Activated CD4-positive, alpha-beta T cell treated with anti-CD3 and anti-CD28 coated beads, Interleukin-2, amount 10 ng/mL, durations not matched to agents 7 days and 5 days (primary cell): ENCODE results near the gene ETV6. TPM values are rescaled to one million over a fixed set of nuclear protein-coding genes. Genes with fewer than 3 reads are reported as not detected.

Experiments used
- CTCF ChIA-PET: fragments of 350-600 bp; sonication (Branson Sonifier 250); formaldehyde crosslinking; loops from one replicate; lab custom pipeline; 2021; ENCODE audit warnings: antibody characterized with exemption; lab: Charles Lee
- POLR2A ChIA-PET: fragments of 350-600 bp; sonication (Branson Sonifier 250); formaldehyde crosslinking; loops from one replicate; lab custom pipeline; 2021; ENCODE audit warnings: antibody characterized with exemption; lab: Charles Lee
- DNase-seq: peaks from one replicate; pipeline ENCODE4 v3.0.0-alpha.2; 2020
- H3K27ac Mint-ChIP-seq: one replicate; pipeline ENCODE4 v1.8.0; 2021; ENCODE audit warnings: mild to moderate bottlenecking, moderate library complexity, mixed read lengths
- H3K27me3 Mint-ChIP-seq: one replicate; pipeline ENCODE4 v1.8.0; 2021; ENCODE audit warnings: mixed read lengths
- H3K36me3 Mint-ChIP-seq: one replicate; pipeline ENCODE4 v1.8.0; 2021; ENCODE audit warnings: low read depth, mixed read lengths
- H3K4me1 Mint-ChIP-seq: one replicate; pipeline ENCODE4 v1.8.0; 2021; ENCODE audit warnings: mixed read lengths
- H3K4me3 Mint-ChIP-seq: one replicate; pipeline ENCODE4 v1.8.0; 2021; ENCODE audit warnings: mild to moderate bottlenecking, moderate library complexity, mixed read lengths
- H3K9me3 Mint-ChIP-seq: one replicate; pipeline ENCODE4 v1.8.0; 2021; ENCODE audit warnings: mixed read lengths
- total RNA-seq, 2 experiments: library from RNA; stranded (reverse); gene quantifications; one replicate each; pipeline ENCODE4 v1.2.3, GENCODE V29; 2021

ETV6 gene
- total RNA-seq, 2 experiments from 2014 or later: 34.2 to 36.6 TPM

DNA sequence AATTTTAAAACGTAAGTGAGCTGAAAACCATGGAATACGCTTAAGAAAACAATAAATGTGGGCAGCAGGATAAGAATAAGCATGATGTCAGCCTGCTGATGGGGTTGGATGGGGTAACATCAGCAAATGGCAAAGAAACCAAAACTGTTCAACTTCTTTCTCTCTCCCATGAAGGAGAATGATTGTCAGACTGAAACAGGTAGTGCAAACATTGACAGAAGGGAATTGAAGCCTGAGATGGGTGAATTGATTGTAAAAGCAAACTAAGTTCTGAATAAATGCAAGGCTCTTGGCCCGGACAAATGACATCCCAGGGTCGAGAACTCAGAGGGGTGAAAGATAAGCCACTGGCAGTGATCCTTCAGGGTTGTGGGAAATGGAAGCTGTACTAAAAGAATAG lies 182.6 kb downstream of the ETV6 start:
- Mint-ChIP-seq H3K4me3 (no peak overlapping the region), H3K36me3 (peaks cover 15% of the 10 kb centered on the region), H3K4me1 (peaks cover 26% of the 10 kb centered on the region), H3K9me3 (no peaks in the 10 kb centered on the region), H3K27ac (no peak overlapping the region), H3K27me3 (no peaks in the 10 kb centered on the region)
- ChIA-PET POLR2A (no interaction called here), CTCF (interaction anchor here (0.7 to 1.1 kb wide), 2 partner anchors 9 to 201 kb away, joined by 3 read pairs; no protein-coding TSS in a partner anchor)
- no peak for DNase-seq

GRCh38 chr12:11833174-11833895 lies 183.9 kb downstream of the ETV6 start:
- H3K27ac Mint-ChIP-seq: no peak overlapping the region
- H3K4me1 Mint-ChIP-seq: peaks cover 25% of the 10 kb centered on the region

DNA sequence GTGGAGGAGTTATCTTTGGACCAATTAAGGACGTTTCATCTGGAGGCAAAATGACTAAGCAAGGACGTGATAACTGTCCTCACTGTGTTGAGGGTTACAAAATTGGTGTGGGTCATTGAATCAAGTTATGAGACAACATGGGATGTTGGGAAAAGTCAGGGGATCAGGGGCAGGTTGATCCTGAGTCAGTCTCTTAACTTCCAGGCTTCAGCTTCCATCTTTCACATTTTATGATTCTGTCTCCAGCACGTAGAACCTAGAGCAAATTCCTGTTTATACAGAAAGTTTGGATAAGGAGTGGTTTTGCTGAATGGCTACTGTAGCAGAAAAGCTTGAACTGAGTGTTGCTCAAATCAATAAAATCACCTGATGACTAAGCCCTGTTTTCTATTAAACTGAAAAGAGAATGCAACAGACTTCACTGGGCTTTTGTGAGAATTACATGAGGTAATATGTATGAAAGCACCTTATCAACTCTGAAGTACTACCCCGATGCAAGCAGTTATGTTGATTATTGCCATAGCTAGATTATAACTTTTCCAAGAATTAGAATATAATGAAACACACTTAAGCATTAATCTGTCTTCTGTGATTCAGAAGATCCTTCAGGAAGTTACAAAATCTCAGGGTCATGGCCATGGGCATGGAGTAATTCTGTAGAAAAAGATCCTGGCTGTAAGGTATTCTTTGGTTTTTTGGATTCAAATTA lies 184.8 kb downstream of the ETV6 start:
- ChIA-PET CTCF (no interaction called here), POLR2A (no interaction called here)
- no peak overlapping the region for H3K27ac Mint-ChIP-seq
- H3K4me1 Mint-ChIP-seq: peaks cover 25% of the 10 kb centered on the region
- H3K27me3 Mint-ChIP-seq: no peaks in the 10 kb centered on the region
- no peak overlapping the region for H3K4me3 Mint-ChIP-seq
- no peaks in the 10 kb centered on the region for H3K9me3 Mint-ChIP-seq
- H3K36me3 Mint-ChIP-seq: peaks cover 25% of the 10 kb centered on the region
- no peak for DNase-seq

More at GRCh38 chr12:11833174-11833895, 183.9 kb downstream of the ETV6 start:
- H3K36me3 Mint-ChIP-seq: peaks cover 18% of the 10 kb centered on the region
- no peaks in the 10 kb centered on the region for H3K27me3 Mint-ChIP-seq
- H3K9me3 Mint-ChIP-seq: no peaks in the 10 kb centered on the region
- DNase-seq: no peak
- CTCF ChIA-PET: interaction anchor here (1.1 kb wide), 1 partner anchor 199 kb away, joined by 3 read pairs; no protein-coding TSS in a partner anchor
- no peak overlapping the region for H3K4me3 Mint-ChIP-seq
- POLR2A ChIA-PET: no interaction called here

DNA sequence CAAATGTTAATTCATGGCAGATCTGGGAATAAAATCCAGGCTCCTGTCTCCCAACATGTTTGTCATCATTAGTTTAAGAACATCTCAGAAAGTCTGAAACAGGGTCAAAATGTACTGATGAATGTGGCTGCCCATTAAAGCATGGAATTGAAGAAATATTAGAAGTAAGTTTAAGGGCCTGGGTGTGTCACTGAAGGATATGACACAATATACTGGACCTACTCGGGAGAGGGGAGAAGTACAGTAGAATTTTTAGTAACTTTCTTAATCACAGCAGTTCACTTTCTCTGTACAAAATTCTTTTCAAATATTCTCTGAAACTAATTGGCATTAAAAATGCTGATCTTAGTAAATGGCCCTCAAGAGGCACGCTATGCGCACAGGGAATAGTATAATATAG lies 185.5 kb downstream of the ETV6 start:
- Mint-ChIP-seq H3K9me3 (no peaks in the 10 kb centered on the region), H3K36me3 (peaks cover 30% of the 10 kb centered on the region), H3K27me3 (no peaks in the 10 kb centered on the region), H3K27ac (no peak overlapping the region), H3K4me3 (no peak overlapping the region), H3K4me1 (peaks cover 25% of the 10 kb centered on the region)
- ChIA-PET POLR2A (no interaction called here), CTCF (no interaction called here)
- no peak for DNase-seq

DNA sequence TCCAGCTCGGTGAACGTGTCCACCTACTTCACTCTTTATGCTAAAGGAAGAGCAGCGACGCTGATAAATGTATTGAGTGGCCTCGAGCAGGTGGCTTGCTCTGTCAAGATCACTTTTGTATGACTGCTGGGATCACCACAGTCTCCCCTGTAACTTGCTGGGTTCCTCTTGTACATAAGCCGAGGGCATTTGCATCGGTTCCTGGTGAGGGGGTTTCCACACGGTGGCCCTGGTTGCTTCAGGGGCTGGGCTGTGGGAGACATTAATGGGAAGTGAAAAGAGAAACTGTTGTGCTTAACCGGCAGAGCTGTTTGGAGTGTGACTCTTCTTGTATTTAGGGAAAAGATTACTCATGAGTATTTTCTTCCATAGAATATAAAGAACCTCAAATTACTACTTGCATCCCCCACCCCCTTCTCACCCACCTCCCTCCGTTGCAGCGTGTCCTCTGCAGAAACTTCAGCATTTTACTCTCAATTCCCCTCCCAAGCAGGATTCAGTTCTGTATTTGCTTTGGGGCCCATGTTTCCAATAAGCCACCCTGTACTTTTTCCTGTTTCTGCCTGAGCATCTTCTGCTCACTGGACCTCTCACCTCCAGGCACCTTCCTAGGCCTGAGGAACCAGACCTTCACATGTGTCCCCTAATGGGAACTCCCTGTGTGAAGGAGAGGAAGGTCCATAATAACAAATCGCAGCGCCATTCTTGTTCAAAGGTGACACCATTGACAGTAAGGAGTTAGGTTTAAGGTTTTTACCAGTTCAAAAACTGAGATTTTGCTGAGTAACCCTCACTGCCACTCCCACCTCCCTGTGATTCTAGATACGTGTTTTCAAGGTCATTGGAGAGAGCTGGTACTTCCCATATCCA lies 187.0 kb downstream of the ETV6 start:
- ChIA-PET CTCF (interaction anchor here (1.0 kb wide), 1 partner anchor 19 kb away, joined by 3 read pairs; no protein-coding TSS in a partner anchor), POLR2A (no interaction called here)
- peaks cover 44% of the 10 kb centered on the region for H3K36me3 Mint-ChIP-seq
- peak overlapping the region; percentile 16 for H3K4me3 Mint-ChIP-seq
- H3K27me3 Mint-ChIP-seq: no peaks in the 10 kb centered on the region
- peak overlapping the region; percentile 66 for H3K27ac Mint-ChIP-seq
- H3K4me1 Mint-ChIP-seq: peaks cover 25% of the 10 kb centered on the region
- H3K9me3 Mint-ChIP-seq: no peaks in the 10 kb centered on the region
- peak; percentile 21 for DNase-seq

DNA sequence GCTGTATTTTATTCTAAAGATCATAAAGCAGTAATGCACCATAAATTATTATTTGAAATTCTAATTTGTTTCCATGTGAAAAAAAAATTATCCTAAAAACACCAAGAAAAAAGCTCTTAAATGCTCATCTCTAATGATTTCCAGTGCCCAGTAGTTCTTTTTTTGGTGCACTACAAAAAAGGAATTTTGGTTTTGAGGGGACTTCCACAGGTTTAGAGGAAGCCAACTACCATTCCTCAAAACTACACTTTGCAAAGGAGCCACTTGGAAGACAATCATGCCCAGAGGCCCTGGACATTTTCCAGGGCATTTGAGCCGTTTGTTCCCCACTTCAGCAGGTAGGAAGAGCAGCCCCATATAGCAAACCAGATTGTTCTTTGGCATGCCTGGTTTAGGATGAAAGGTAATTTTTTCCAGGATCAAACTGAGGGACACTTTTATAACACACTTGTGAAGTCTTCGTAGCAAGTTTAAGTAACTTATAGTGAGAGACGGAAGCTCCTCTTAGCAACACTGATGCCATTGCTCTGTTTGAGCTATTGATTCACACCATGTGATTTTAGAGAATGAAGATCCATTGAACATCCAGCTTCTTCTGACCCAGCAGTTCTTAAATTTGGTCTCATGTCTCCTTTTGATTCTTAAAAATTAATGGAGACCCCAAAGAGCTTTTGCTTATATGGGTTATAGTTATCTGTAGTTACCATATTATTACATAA lies 187.9 kb downstream of the ETV6 start:
- Mint-ChIP-seq H3K27me3 (no peaks in the 10 kb centered on the region), H3K4me3 (no peak overlapping the region), H3K9me3 (no peaks in the 10 kb centered on the region), H3K27ac (no peak overlapping the region), H3K36me3 (peaks cover 43% of the 10 kb centered on the region), H3K4me1 (peaks cover 20% of the 10 kb centered on the region)
- CTCF ChIA-PET: interaction anchor here (1.0 kb wide), 1 partner anchor 18 kb away, joined by 3 read pairs; no protein-coding TSS in a partner anchor
- POLR2A ChIA-PET: no interaction called here
- DNase-seq: no peak

DNA sequence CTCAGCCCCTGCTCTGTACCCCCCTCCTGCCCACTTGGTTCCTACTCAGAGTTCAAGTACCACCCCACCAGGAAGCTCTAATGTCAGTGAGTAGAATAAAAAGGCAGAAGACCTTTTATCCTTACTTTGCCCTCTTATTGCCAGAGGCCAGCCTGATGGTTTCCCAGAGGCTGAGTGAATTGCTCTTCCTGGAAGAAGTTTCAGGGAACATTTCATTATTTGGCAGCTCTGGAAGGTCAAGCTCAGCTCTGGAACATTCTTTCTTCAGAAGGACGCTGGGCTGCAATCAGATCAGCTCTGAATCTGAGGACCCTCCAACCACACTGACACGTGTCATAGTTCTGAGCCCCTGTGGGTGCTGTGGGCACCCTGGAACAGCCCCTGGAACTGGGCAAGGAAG lies 188.9 kb downstream of the ETV6 start:
- Mint-ChIP-seq H3K4me3 (no peak overlapping the region), H3K4me1 (peaks cover 18% of the 10 kb centered on the region), H3K9me3 (no peaks in the 10 kb centered on the region), H3K27ac (no peak overlapping the region), H3K27me3 (no peaks in the 10 kb centered on the region), H3K36me3 (peaks cover 46% of the 10 kb centered on the region)
- no peak for DNase-seq
- CTCF ChIA-PET: no interaction called here
- POLR2A ChIA-PET: no interaction called here

- no peaks in the 10 kb centered on the region for H3K9me3 Mint-ChIP-seq
- H3K4me1 Mint-ChIP-seq: peaks cover 15% of the 10 kb centered on the region
- CTCF ChIA-PET: interaction anchor here (1.4 kb wide), 1 partner anchor 15 kb away, joined by 4 read pairs; no protein-coding TSS in a partner anchor
- no peak for DNase-seq
- H3K36me3 Mint-ChIP-seq: peaks cover 50% of the 10 kb centered on the region
- H3K27ac Mint-ChIP-seq: no peak overlapping the region
- H3K27me3 Mint-ChIP-seq: no peaks in the 10 kb centered on the region
- POLR2A ChIA-PET: no interaction called here
- H3K4me3 Mint-ChIP-seq: no peak overlapping the region
Measured at GRCh38 chr12:11839091-11839641, 189.7 kb downstream of the ETV6 start.

- Mint-ChIP-seq H3K27me3 (no peaks in the 10 kb centered on the region), H3K4me3 (no peak overlapping the region), H3K27ac (no peak overlapping the region), H3K4me1 (peaks cover 15% of the 10 kb centered on the region), H3K9me3 (no peaks in the 10 kb centered on the region), H3K36me3 (peaks cover 55% of the 10 kb centered on the region)
- no peak for DNase-seq
- ChIA-PET CTCF (interaction anchor here (1.4 kb wide), 1 partner anchor 14 kb away, joined by 4 read pairs; no protein-coding TSS in a partner anchor), POLR2A (no interaction called here)
Measured at GRCh38 chr12:11840366-11840765, 190.9 kb downstream of the ETV6 start.

DNA sequence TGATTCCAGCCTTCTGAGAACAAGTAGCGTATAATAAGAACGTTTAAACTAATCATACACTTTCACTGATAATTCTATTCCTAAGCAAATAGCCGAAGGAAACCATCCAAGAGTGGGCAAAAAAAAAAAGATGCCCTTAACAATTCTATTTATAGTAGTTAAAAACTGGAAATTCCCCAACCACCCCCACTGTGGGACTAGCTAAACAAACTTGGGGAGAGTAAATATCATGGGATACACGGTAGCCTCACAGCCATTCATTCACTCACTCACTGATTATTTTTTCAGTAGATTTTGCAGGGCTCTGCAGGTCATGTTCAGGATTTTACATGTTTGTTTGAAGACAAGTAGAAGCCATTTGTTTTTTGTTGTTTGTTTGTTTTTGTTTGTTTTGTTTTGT lies 197.0 kb downstream of the ETV6 start:
- CTCF ChIA-PET: interaction anchor here (0.6 kb wide), 1 partner anchor 36 kb away, joined by 3 read pairs; no protein-coding TSS in a partner anchor
- POLR2A ChIA-PET: no interaction called here
- peaks cover under 1% of the 10 kb centered on the region for H3K4me1 Mint-ChIP-seq
- no peaks in the 10 kb centered on the region for H3K27me3 Mint-ChIP-seq
- no peak overlapping the region for H3K4me3 Mint-ChIP-seq
- peaks cover 51% of the 10 kb centered on the region for H3K36me3 Mint-ChIP-seq
- no peaks in the 10 kb centered on the region for H3K9me3 Mint-ChIP-seq
- no peak for DNase-seq
- no peak overlapping the region for H3K27ac Mint-ChIP-seq

DNA sequence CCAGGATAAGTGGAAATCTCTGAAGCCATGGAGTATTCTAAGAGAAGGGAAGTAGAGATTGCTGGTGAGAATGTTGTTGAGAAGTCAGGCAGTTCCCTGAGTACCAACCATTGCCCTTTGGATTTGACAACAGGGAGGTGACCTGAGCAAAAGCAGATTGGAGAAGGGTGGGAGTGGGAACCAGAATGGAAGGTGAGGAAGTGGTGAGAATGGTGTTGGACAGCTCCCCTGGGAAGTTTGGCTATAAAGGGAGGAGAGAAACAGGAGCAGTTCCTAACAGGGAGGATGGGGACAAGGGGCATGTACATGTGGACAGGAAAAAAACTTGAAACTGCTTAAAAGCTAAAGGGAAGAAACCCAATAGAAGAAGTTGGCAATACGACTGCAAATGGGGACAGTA lies 198.1 kb downstream of the ETV6 start:
- CTCF ChIA-PET: no interaction called here
- POLR2A ChIA-PET: no interaction called here
- DNase-seq: no peak
- Mint-ChIP-seq H3K27ac (no peak overlapping the region), H3K4me1 (peaks cover 1% of the 10 kb centered on the region), H3K27me3 (no peaks in the 10 kb centered on the region), H3K4me3 (no peak overlapping the region), H3K36me3 (peaks cover 51% of the 10 kb centered on the region), H3K9me3 (no peaks in the 10 kb centered on the region)
